ENCODE data around the gene GALP. TPM values are rescaled to one million over a fixed set of nuclear protein-coding genes. Genes with fewer than 3 reads are reported as not detected.
"Not testable (repeated sequence)": the region's sequence is repeated elsewhere in the genome, so short reads cannot be mapped to it uniquely, and the experiment has no call there.

Gene GALP
- total RNA-seq, 1 donor, result not detected

DNA sequence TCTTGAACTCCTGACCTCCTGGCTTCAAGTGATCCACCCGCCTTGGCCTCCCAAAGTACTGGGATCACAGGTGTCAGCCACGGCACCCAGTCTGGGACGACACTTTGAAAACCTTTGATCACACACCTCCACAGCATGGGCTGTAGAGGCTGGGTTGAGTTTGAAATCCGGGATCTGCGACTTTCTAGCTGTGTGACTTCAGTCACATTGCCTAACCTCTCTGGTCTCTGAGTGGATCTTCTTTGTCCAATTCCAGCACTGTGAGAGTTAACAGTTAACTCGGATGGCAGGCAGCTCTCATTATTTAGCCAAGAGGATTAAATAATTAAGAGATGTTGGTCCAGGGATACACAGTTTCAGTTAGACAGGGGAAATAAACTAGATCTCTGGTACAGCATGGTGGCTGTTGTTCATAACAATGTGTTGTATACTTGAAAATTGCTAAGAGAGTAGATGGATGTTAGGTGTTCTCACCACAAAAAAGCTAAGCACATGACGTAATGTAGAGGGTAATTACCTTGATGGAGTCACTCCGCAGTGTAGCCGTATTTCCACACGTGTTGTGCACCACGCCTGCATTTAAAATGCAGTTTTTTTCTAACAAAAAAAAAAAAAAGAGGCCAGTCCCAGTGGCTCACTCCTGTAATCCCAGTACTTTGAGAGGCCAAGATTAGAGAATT, 1.9 kb downstream of the GALP start:
- no peak for DNase-seq (ENCODE audit: low read depth in 2 of 3, low spot score in 2 of 3)

DNA sequence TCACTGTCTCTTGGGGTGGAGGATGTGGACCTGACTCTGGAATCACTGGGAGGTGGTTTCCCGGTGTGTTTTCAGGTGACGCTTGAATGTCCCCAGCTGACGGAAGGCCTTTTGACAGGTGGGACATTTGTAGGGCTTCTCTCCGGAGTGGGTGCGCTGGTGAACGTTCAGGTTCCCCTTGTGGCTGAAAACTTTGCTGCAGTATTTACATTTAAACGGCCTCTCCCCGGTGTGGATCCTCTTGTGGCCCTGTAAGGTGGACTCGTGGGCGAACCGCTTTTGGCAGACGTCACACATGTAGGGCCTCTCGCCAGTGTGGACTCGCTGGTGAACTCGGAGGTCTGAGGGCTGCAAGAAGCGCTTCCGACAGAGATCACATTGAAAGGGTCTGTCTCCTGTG, 14.0 kb downstream of the GALP start:
- DNase-seq (ENCODE audit: low read depth in 2 of 3, low spot score in 2 of 3), result no peak

DNA sequence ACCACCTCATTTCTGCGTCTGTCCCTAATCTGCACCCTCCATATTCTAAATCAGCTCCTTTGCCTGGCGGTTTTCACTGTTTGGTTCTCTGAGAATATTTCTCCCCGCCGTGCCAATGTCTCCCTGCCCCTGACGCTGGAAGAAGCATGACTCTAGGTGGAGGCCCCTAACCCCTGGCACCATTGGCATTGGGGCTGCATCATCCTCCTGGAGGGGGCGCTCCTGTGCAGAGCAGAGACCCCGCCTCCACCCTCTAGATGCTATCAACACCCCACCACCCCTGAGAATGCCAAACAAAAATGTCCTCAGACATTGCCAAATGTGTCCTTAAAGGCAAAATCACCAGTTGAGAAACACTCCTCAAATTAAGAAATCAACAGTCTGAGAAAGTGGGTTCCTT, 15.3 kb downstream of the GALP start:
- no peak for DNase-seq (ENCODE audit: low read depth in 2 of 3, low spot score in 2 of 3)

DNA sequence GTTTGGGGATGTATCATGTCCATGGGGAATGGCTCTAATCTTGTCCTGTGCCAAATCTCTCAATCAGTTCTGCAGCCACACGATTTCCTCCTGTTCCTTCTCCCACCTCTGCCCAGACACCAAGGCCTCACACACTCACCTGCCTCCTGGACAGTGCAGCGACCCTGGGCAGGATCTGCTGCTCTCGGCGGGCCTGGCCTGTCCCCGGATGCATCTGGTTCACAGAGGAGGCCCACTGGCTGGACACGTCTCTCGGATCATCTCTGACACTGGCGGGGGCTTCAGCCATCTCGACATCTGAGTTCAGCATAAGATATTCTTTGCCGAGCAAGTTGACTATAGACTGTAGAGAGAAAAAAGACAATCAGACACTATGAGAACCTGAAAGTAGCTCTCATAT, 15.9 kb downstream of the GALP start:
- no peak for DNase-seq (ENCODE audit: low read depth in 2 of 3, low spot score in 2 of 3)

DNA sequence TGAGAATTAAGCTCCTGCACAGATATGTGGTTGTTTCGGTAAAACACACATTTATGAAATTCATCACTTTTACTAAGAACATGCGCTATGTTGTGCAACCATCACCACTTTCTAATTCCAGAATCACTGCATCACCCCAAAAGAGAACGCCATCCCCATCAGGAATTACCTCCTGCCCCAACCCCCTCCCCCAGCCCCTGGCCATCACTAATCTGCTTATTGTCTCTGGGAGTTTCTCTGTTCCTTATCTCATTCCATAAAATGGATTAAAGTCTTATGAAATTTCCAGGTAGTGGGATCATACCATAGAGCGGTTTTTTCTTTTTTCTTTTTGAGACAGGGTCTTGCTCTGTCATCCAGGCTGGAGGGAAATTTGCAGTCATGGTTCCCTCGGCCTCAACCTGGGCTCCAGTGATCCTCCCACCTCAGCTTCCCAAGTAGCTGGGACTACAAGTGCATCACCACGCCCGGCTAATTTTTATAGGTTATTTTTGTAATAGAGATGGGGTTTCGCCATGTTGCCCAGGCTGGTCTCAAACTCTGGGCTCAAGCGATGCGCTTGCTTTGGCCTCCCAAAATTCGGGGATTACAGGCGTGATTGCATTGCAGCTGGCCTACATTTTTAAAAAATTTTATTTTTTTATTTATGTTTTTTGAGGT, 18.3 kb downstream of the GALP start:
- DNase-seq (ENCODE audit: low read depth in 2 of 3, low spot score in 2 of 3), result no peak

GRCh38 chr19:56197646-56198045, 21.8 kb downstream of the GALP start, which contains the start of gene ZSCAN5B:
TSS of gene ZSCAN5B (minus strand) at chr19:56197783. CDS start at chr19:56193052, 4,731 bp downstream.
- DNase-seq (ENCODE audit: low read depth in 2 of 3, low spot score in 2 of 3), result not testable (repeated sequence)

DNA sequence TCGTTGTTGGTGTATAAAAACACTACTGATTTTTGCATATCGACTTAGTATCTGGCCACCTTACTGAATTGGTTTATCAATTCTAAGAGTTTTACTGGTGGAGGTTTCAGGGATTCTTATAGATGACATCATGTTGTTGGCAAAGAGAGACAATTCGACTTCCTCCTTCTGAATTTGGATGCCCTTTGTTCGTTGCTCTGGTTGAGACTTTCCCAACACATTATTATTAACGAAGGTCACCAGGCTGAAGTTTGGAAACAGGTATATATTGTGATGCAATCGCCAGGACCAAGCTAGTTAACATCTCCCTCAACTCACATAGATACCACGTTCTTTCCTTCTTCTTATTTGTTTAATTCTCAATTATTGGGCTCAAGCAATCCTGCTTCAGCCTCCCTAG, 23.9 kb downstream of the GALP start:
- no peak for DNase-seq (ENCODE audit: low read depth in 2 of 3, low spot score in 2 of 3)

- DNase-seq (ENCODE audit: low read depth in 2 of 3, low spot score in 2 of 3), result no peak
These were observed 26.2 kb downstream of the GALP start, which contains the start of gene ZSCAN5C for GRCh38 chr19:56201973-56202372. TSS of gene ZSCAN5C (plus strand) at chr19:56202273. CDS start at chr19:56205914, 3,641 bp downstream.

GRCh38 chr19:56207581-56207980, 31.8 kb downstream of the GALP start:
- DNase-seq (ENCODE audit: low read depth in 2 of 3, low spot score in 2 of 3), result not testable (repeated sequence)

- no peak for DNase-seq (ENCODE audit: low read depth in 2 of 3, low spot score in 2 of 3)
These were observed 33.3 kb downstream of the GALP start for GRCh38 chr19:56209091-56209490.

DNA sequence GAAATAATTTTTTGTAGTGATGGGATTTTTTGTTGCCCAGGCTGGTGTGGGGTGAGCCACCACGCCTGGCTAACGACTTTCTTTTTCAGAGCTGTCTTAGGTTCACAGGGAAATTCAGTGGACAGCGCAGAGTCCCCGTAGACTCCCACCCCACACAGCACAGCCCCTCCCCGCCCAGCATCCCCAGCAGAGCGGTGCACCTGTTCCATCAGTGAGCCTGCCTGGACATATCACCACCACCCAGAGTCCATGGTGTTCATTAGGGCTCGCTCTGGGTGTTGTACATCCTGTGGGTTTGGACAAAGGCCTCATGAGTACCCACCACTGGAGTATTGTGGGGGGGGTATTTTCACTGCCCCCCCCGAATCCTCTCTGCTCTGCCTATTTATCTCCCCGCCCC, 34.2 kb downstream of the GALP start:
- not testable (repeated sequence) for DNase-seq (ENCODE audit: low read depth in 2 of 3, low spot score in 2 of 3)

GRCh38 chr19:56211718-56212117, 35.9 kb downstream of the GALP start:
- DNase-seq (ENCODE audit: low read depth in 2 of 3, low spot score in 2 of 3), result no peak

DNA sequence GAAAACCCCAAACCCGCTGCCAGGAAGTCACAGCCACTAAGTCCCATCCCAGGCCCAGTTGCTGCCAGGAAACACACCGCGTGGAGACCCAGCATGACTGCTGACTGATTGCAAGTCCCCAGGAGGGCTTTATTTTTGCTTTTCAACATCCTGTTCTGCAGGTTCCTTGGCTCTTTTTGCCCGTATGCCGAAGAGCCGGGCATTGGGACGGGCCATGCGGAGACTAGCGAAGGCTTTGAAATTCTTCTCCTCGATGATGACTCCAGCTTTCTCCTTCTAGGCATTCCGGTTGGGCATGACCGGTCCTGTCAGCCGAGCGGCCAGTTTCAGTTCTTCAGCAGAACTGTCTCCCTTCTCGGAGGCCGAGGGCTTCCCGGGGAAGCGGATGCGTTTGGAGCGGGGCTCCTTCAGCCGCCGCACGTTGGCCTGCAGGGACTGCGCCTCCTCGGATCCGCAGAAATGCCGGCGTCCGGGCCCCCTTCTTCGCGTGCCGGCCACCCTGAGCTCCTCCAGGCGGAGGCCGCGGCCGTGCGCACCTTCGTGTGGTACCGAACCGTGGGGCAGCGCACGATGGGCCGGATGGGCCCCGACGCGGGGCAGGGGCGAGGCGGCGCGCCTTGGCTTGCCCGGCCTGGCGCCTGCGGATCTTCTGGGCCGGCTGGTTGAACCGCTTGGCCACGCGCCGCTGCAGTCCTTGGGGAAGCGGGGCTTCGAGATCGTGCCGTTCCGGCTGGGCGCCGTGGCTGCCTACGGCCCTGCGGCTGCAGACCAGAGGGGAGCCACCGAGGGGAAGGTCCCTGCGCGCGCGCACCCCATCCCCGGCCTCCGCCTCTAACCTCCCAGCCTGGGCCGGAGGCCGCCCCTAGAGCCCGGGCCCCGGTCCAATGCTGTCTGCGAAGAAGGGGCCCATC, 41.5 kb downstream of the GALP start:
- DNase-seq (ENCODE audit: low read depth in 2 of 3, low spot score in 2 of 3), result peak in 2 of 3 donors; percentile 12 to 52

DNA sequence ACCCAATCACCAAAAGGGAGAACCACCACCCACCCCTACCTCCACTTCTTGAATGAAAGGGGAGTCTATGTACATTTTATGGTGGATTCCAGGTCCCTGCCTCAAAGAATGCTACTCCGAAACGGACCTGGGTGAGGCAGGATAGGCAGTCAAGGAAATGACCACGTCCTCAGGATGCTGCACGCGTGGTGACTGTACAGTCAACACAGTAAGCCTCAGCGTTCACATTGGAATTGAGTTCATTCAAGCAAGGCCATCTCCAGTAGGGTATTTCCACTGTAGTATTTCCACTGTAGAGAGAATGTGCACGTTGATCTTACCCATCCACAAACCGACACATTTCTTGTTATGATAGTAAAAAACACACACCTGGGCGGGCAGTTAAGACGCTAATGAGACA, 43.2 kb downstream of the GALP start:
- DNase-seq (ENCODE audit: low read depth in 2 of 3, low spot score in 2 of 3), result no peak

DNA sequence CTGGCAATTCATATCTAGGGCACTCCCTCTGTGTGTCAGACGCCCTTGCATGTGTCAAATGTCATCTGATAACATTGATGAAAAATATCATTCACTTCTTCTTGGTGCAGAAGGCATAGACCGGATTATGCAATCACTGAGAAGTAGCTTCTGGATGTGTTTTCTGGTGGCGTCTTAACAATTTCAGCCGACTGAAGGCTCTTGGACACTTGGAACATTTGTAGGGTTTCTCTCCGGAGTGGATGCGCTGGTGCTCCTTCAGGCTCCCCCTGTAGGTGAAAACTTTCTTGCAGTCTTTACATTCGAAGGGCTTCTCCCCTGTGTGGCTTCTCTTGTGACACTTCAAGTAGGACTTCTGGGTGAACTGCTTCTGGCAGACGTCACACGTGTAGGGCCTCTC, 45.6 kb downstream of the GALP start:
- DNase-seq (ENCODE audit: low read depth in 2 of 3, low spot score in 2 of 3), result peak in 2 of 3 donors; percentile 10 to 14

DNA sequence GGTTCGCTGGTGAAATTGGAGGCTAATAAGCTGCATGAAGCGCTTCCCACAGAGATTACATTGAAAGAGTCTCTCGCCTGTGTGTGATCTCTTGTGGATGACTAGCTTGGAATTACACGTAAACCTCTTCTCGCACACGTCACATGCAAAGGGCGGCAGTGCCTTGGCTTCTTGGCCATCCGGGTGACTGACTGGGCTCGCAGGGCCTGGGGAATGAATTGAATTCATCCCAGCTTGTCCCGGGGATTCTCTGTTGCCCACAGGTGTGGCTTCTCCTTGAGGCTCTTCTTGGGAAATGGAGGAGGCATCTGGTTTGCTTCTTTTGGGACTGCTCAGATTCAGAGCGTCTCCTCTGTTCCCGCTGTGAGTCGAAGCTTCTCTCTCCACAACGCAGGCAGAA, 46.0 kb downstream of the GALP start:
- DNase-seq (ENCODE audit: low read depth in 2 of 3, low spot score in 2 of 3), result no peak

DNA sequence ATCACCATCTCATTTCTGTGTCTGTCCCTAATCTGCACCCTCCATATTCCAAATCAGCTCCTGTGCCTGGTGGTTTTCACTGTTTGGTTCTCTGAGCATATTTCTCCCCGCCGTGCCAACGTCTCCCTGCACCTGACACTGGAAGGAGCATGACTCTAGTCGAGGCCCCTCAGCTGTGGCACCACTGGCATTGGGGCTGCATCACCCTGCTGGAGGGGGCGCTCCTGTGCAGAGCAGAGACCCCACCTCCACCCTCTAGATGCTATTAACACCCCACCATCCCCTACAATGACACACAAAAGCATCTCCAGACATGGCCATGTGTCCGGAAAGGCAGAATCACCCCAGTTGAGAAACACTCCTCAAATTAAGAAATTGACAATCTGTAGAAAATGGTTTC, 47.1 kb downstream of the GALP start:
- no peak for DNase-seq (ENCODE audit: low read depth in 2 of 3, low spot score in 2 of 3)

- no peak for DNase-seq (ENCODE audit: low read depth in 2 of 3, low spot score in 2 of 3)
These were observed 47.7 kb downstream of the GALP start for GRCh38 chr19:56223481-56223880.
